CD4-positive, alpha-beta T cell (primary cell): ENCODE results near the gene FBXO9. TPM values are rescaled to one million over a fixed set of nuclear protein-coding genes. Genes with fewer than 3 reads are reported as not detected.

Experiments
- ATAC-seq: fragments of 200-7000 bp; cut with Tn5 transposase; one replicate; pipeline ENCODE4 v1.10.0; 2022; ENCODE audit warnings: mild to moderate bottlenecking; ENCODE audit not compliant: poor library complexity
- CTCF ChIA-PET: fragments of 350-600 bp; sonication (Branson Sonifier 250); formaldehyde crosslinking; loops from one replicate; lab custom pipeline; 2021; ENCODE audit warnings: antibody characterized with exemption, inconsistent platforms; lab: Charles Lee
- POLR2A ChIA-PET: fragments of 350-600 bp; sonication (Branson Sonifier 250); formaldehyde crosslinking; loops from one replicate; lab custom pipeline; 2021; ENCODE audit warnings: antibody characterized with exemption, inconsistent platforms; lab: Charles Lee
- DNase-seq, 14 experiments: peaks; one replicate each; pipeline ENCODE4 v3.0.0-alpha.2; 2013 to 2020; ENCODE audit warnings: mixed read lengths in 2 of 14
- H3K27ac ChIP-seq, 2 donors: one replicate each; pipeline versions ENCODE4 v1.5.1 to v1.7.0; 2013; ENCODE audit warnings: low read length in 2 of 2, low read depth in 1 of 2, mild to moderate bottlenecking in 1 of 2
- H3K27me3 ChIP-seq, 2 experiments: 1 replicate in 1 of 2; 2 replicates in 1 of 2; pipeline versions ENCODE4 v1.6.1 to v1.7.0; 2013; ENCODE audit warnings: low read length in 2 of 2, control low read depth in 1 of 2, mild to moderate bottlenecking in 1 of 2, moderate library complexity in 1 of 2; ENCODE audit not compliant: insufficient read depth in 2 of 2, control insufficient read depth in 1 of 2
- H3K36me3 ChIP-seq: one replicate; pipeline ENCODE4 v1.6.1; 2013; ENCODE audit warnings: low read length, control low read depth; ENCODE audit not compliant: insufficient read depth
- H3K4me1 ChIP-seq: one replicate; pipeline ENCODE4 v1.6.1; 2013; ENCODE audit warnings: low read length, control low read depth; ENCODE audit not compliant: insufficient read depth
- H3K4me3 ChIP-seq: one replicate; pipeline ENCODE4 v1.5.1; 2013; ENCODE audit warnings: mild to moderate bottlenecking, low read length, moderate library complexity
- H3K9me3 ChIP-seq, 2 experiments: 1 replicate in 1 of 2; 2 replicates in 1 of 2; pipeline versions ENCODE4 v1.6.1 to v1.7.0; 2013; ENCODE audit warnings: low read length in 2 of 2, mild to moderate bottlenecking in 2 of 2, control low read depth in 1 of 2, moderate library complexity in 1 of 2; ENCODE audit not compliant: control insufficient read depth in 1 of 2, insufficient read depth in 1 of 2
- H3K27ac Mint-ChIP-seq: one replicate; pipeline ENCODE4 v1.8.0; 2020; ENCODE audit warnings: mixed read lengths
- H3K27me3 Mint-ChIP-seq: one replicate; pipeline ENCODE4 v1.8.0; 2021; ENCODE audit warnings: mixed read lengths
- H3K36me3 Mint-ChIP-seq: one replicate; pipeline ENCODE4 v1.8.0; 2021; ENCODE audit warnings: low read depth, mixed read lengths
- H3K4me1 Mint-ChIP-seq: one replicate; pipeline ENCODE4 v1.8.0; 2021; ENCODE audit warnings: low read depth, mixed read lengths
- H3K4me3 Mint-ChIP-seq: one replicate; pipeline ENCODE4 v1.8.0; 2020; ENCODE audit warnings: mild to moderate bottlenecking, mixed read lengths
- H3K9me3 Mint-ChIP-seq: one replicate; pipeline ENCODE4 v1.8.0; 2020; ENCODE audit warnings: mixed read lengths
- intact Hi-C, 2 experiments: fragments of 100-400 bp; cut with DNase I in 1 of 2; cut with micrococcal nuclease in 1 of 2; formaldehyde crosslinking; loops; one replicate each; pipeline versions ENCODE4 v1.15.1 to v1.9.0; 2023 to 2025; cut with DNase I, micrococcal nuclease
- total RNA-seq, 174 experiments: library from RNA in 2 of 174; stranded (reverse) in 2 of 174; gene quantifications; one replicate each; pipeline ENCODE4 v1.2.3 and lab custom pipeline; 2021 to 2026
- TF ChIP-seq, protein P1 (sequence below): fragments of 200-600 bp; IDR thresholded peaks from one replicate; pipeline ENCODE4 v1.8.0; 2022; ENCODE audit warnings: antibody characterized with exemption, mild to moderate bottlenecking

FBXO9 gene
- total RNA-seq, 2 experiments from 2014 or later: 67.3 to 77.0 TPM

DNA sequence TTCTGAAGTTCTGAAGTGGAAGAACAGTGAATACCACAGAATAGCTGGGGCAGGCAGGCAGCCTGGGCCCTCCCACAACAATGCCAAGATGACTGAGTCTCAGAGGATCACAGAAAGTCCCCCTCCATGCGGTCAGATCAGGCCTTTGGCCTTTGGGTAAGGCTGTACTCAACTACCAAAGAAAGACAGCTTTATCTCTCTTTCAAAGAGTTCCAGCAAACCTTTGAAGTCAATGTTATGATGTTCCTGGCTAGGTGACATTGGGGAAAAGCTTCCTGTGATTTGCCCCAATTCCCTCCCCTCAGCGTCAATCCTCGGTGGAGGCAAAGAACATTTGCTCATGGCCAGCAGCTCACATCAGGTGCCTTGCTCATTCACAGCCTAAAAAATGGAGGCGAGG, 10.7 kb upstream of the FBXO9 start:
- no peak for ATAC-seq
- Mint-ChIP-seq H3K27ac (no peak overlapping the region), H3K36me3 (peaks cover 43% of the 10 kb centered on the region), H3K4me3 (no peak overlapping the region), H3K27me3 (no peaks in the 10 kb centered on the region), H3K4me1 (peaks cover 50% of the 10 kb centered on the region), H3K9me3 (peaks cover 3% of the 10 kb centered on the region)
- H3K27me3 ChIP-seq: no peaks in the 10 kb centered on the region
- no peak overlapping the region for H3K27ac ChIP-seq
- DNase-seq: no peak
- H3K9me3 ChIP-seq: no peaks in the 10 kb centered on the region
- CTCF ChIA-PET: no interaction called here
- TF ChIP-seq, protein P1, sequence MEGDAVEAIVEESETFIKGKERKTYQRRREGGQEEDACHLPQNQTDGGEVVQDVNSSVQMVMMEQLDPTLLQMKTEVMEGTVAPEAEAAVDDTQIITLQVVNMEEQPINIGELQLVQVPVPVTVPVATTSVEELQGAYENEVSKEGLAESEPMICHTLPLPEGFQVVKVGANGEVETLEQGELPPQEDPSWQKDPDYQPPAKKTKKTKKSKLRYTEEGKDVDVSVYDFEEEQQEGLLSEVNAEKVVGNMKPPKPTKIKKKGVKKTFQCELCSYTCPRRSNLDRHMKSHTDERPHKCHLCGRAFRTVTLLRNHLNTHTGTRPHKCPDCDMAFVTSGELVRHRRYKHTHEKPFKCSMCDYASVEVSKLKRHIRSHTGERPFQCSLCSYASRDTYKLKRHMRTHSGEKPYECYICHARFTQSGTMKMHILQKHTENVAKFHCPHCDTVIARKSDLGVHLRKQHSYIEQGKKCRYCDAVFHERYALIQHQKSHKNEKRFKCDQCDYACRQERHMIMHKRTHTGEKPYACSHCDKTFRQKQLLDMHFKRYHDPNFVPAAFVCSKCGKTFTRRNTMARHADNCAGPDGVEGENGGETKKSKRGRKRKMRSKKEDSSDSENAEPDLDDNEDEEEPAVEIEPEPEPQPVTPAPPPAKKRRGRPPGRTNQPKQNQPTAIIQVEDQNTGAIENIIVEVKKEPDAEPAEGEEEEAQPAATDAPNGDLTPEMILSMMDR: no peak
- intact Hi-C loops: no loop called here
- H3K4me1 ChIP-seq: peaks cover 10% of the 10 kb centered on the region
- peaks cover 13% of the 10 kb centered on the region for H3K36me3 ChIP-seq
- H3K4me3 ChIP-seq: no peak overlapping the region
- POLR2A ChIA-PET: no interaction called here

DNA sequence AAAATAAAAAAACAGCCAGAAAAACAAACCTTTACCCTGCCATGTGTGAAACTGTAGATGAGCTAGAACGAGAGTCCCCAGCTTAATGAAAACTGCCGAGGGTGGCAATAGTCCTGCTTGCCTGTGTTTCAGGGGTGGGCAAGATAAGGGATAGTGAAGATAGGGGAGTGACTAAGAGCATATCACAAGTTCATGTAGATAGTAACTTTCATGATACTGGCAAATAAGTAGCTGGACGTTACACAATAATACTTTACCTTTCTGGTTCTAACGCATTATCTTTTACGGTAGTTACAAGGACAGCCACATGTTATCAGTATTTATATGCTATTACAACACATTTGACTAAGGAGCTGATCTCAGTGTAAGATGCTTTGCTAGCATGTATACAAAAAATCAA, 9.3 kb upstream of the FBXO9 start:
- Mint-ChIP-seq H3K9me3 (peaks cover 3% of the 10 kb centered on the region), H3K4me1 (peaks cover 62% of the 10 kb centered on the region), H3K27me3 (no peaks in the 10 kb centered on the region), H3K4me3 (no peak overlapping the region), H3K27ac (no peak overlapping the region), H3K36me3 (peaks cover 43% of the 10 kb centered on the region)
- Histone ChIP-seq H3K4me3 (no peak overlapping the region), H3K4me1 (peaks cover 16% of the 10 kb centered on the region), H3K27ac (no peak overlapping the region), H3K9me3 (no peaks in the 10 kb centered on the region), H3K27me3 (no peaks in the 10 kb centered on the region), H3K36me3 (peaks cover 13% of the 10 kb centered on the region)
- intact Hi-C loops: no loop called here
- no peak for ATAC-seq
- TF ChIP-seq, protein P1: no peak
- ChIA-PET CTCF (interaction anchor here (1.9 kb wide), 1 partner anchor 60 kb away, joined by 6 read pairs; the partner anchor contains the start of gene GSTA4), POLR2A (interaction anchor here (1.0 kb wide), 1 partner anchor 60 kb away, joined by 3 read pairs; no protein-coding TSS in a partner anchor)
- DNase-seq: no peak

DNA sequence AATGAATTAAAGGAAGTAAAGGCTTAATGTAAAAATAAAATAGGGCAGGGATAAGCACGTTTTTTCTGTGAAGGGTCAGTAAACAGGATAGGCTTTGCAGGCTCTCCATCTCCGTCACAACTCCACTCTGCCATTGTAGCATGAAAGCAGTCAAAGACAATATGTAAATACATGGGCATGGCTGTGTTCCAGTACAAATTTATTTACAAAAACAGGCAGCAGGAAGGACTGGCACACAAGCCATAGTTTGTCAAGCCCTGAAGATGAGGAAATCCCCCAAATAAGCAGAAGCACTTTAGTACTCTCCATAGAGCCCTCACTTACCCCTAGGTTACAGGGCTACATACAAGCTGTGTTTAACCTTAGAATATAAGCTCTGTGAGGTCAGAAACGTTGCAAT, 8.9 kb upstream of the FBXO9 start:
- Mint-ChIP-seq H3K27ac (no peak overlapping the region), H3K4me1 (peaks cover 66% of the 10 kb centered on the region), H3K4me3 (no peak overlapping the region), H3K9me3 (peaks cover 3% of the 10 kb centered on the region), H3K27me3 (no peaks in the 10 kb centered on the region), H3K36me3 (peaks cover 42% of the 10 kb centered on the region)
- POLR2A ChIA-PET: interaction anchor here (1.0 to 1.4 kb wide), 2 partner anchors 9 to 61 kb away, joined by 3 read pairs; partner anchors contain the start of gene FBXO9
- Histone ChIP-seq H3K27me3 (no peaks in the 10 kb centered on the region), H3K36me3 (peaks cover 13% of the 10 kb centered on the region), H3K27ac (no peak overlapping the region), H3K4me3 (no peak overlapping the region), H3K4me1 (peaks cover 20% of the 10 kb centered on the region), H3K9me3 (no peaks in the 10 kb centered on the region)
- ATAC-seq (no peak), DNase-seq (no peak)
- TF ChIP-seq, protein P1: no peak
- CTCF ChIA-PET: interaction anchor here (1.9 kb wide), 1 partner anchor 61 kb away, joined by 6 read pairs; the partner anchor contains the start of gene GSTA4
- intact Hi-C loops: no loop called here
